ENCODE measurements around the gene IL31RA.

Gene IL31RA

GRCh38 chr5:55888205-55888604 is 37.0 kb downstream of the IL31RA start:
- no peaks in the 10 kb centered on the region for H3K27me3 ChIP-seq (ENCODE audit: insufficient read depth, low read length, poor library complexity)
- H3K9ac ChIP-seq (ENCODE audit: low read length): no peak overlapping the region
- no peak for DNase-seq
- no peak overlapping the region for H2BK120ac ChIP-seq (ENCODE audit: low read depth, low read length)
- H4K8ac ChIP-seq (ENCODE audit: low read depth, low read length): no peak overlapping the region
- H3K79me2 ChIP-seq (ENCODE audit: control insufficient read depth, insufficient read depth, low read length): no peaks in the 10 kb centered on the region
- no peaks in the 10 kb centered on the region for H3K36me3 ChIP-seq (ENCODE audit: control insufficient read depth, insufficient read depth, low read length)
- H3K56ac ChIP-seq (ENCODE audit: low read length): no peak overlapping the region
- H3K23ac ChIP-seq (ENCODE audit: low read length): no peak overlapping the region
- H4K5ac ChIP-seq (ENCODE audit: low read length): no peak overlapping the region
- H3K27ac ChIP-seq (ENCODE audit: low read depth, low read length): no peak overlapping the region
- no peak overlapping the region for H3K4ac ChIP-seq (ENCODE audit: low read depth, low read length)
- H3K4me1 ChIP-seq (ENCODE audit: control insufficient read depth, low read depth, low read length): no peaks in the 10 kb centered on the region
- no peak overlapping the region for H3K4me3 ChIP-seq (ENCODE audit: low read length)
- H2AK5ac ChIP-seq (ENCODE audit: low read length): no peak overlapping the region
- H2BK15ac ChIP-seq (replicated peaks; ENCODE audit: low read depth): no peak overlapping the region
- no CpG with 5 or more reads among the region's 5 CpGs for WGBS (ENCODE audit: extremely low coverage, insufficient coverage, low lambda C conversion rate)
- H3K18ac ChIP-seq (ENCODE audit: low read length): no peak overlapping the region
- no peaks in the 10 kb centered on the region for H3K79me1 ChIP-seq (ENCODE audit: low read length)
- H3K4me2 ChIP-seq (ENCODE audit: low read length): no peak overlapping the region
- no peak overlapping the region for H2BK5ac ChIP-seq (ENCODE audit: low read length)

- Histone ChIP-seq H4K8ac (ENCODE audit: low read depth, low read length) (no peak overlapping the region), H3K23ac (ENCODE audit: low read length) (no peak overlapping the region), H2BK120ac (ENCODE audit: low read depth, low read length) (no peak overlapping the region), H3K27ac (ENCODE audit: low read depth, low read length) (no peak overlapping the region), H2BK15ac (replicated peaks; ENCODE audit: low read depth) (no peak overlapping the region), H2AK5ac (ENCODE audit: low read length) (no peak overlapping the region), H3K4ac (ENCODE audit: low read depth, low read length) (no peak overlapping the region), H3K79me1 (ENCODE audit: low read length) (no peaks in the 10 kb centered on the region), H4K5ac (ENCODE audit: low read length) (no peak overlapping the region), H3K56ac (ENCODE audit: low read length) (no peak overlapping the region), H2BK5ac (ENCODE audit: low read length) (no peak overlapping the region), H3K4me3 (ENCODE audit: low read length) (no peak overlapping the region), H3K79me2 (ENCODE audit: control insufficient read depth, insufficient read depth, low read length) (no peaks in the 10 kb centered on the region), H3K9ac (ENCODE audit: low read length) (no peak overlapping the region), H3K36me3 (ENCODE audit: control insufficient read depth, insufficient read depth, low read length) (no peaks in the 10 kb centered on the region), H3K4me1 (ENCODE audit: control insufficient read depth, low read depth, low read length) (no peaks in the 10 kb centered on the region), H3K4me2 (ENCODE audit: low read length) (no peak overlapping the region), H3K27me3 (ENCODE audit: insufficient read depth, low read length, poor library complexity) (no peaks in the 10 kb centered on the region), H3K18ac (ENCODE audit: low read length) (no peak overlapping the region)
- WGBS (ENCODE audit: extremely low coverage, insufficient coverage, low lambda C conversion rate): no CpG with 5 or more reads among the region's 2 CpGs
- DNase-seq: no peak
These were observed 41.3 kb downstream of the IL31RA start for GRCh38 chr5:55892479-55892878.

- H2BK15ac ChIP-seq (replicated peaks; ENCODE audit: low read depth): no peak overlapping the region
- H3K27ac ChIP-seq (ENCODE audit: low read depth, low read length): no peak overlapping the region
- H3K9ac ChIP-seq (ENCODE audit: low read length): no peak overlapping the region
- no peaks in the 10 kb centered on the region for H3K79me2 ChIP-seq (ENCODE audit: control insufficient read depth, insufficient read depth, low read length)
- H4K8ac ChIP-seq (ENCODE audit: low read depth, low read length): no peak overlapping the region
- no peak overlapping the region for H3K56ac ChIP-seq (ENCODE audit: low read length)
- no CpG with 5 or more reads among the region's 3 CpGs for WGBS (ENCODE audit: extremely low coverage, insufficient coverage, low lambda C conversion rate)
- H3K23ac ChIP-seq (ENCODE audit: low read length): no peak overlapping the region
- no peak overlapping the region for H3K4me2 ChIP-seq (ENCODE audit: low read length)
- no peak overlapping the region for H2BK120ac ChIP-seq (ENCODE audit: low read depth, low read length)
- H2BK5ac ChIP-seq (ENCODE audit: low read length): no peak overlapping the region
- no peaks in the 10 kb centered on the region for H3K27me3 ChIP-seq (ENCODE audit: insufficient read depth, low read length, poor library complexity)
- no peak overlapping the region for H3K4ac ChIP-seq (ENCODE audit: low read depth, low read length)
- no peak overlapping the region for H4K5ac ChIP-seq (ENCODE audit: low read length)
- no peak for DNase-seq
- H2AK5ac ChIP-seq (ENCODE audit: low read length): no peak overlapping the region
- no peaks in the 10 kb centered on the region for H3K4me1 ChIP-seq (ENCODE audit: control insufficient read depth, low read depth, low read length)
- H3K79me1 ChIP-seq (ENCODE audit: low read length): no peaks in the 10 kb centered on the region
- H3K18ac ChIP-seq (ENCODE audit: low read length): no peak overlapping the region
- H3K4me3 ChIP-seq (ENCODE audit: low read length): no peak overlapping the region
- no peaks in the 10 kb centered on the region for H3K36me3 ChIP-seq (ENCODE audit: control insufficient read depth, insufficient read depth, low read length)
These were observed 43.0 kb downstream of the IL31RA start for GRCh38 chr5:55894135-55894534.

DNA sequence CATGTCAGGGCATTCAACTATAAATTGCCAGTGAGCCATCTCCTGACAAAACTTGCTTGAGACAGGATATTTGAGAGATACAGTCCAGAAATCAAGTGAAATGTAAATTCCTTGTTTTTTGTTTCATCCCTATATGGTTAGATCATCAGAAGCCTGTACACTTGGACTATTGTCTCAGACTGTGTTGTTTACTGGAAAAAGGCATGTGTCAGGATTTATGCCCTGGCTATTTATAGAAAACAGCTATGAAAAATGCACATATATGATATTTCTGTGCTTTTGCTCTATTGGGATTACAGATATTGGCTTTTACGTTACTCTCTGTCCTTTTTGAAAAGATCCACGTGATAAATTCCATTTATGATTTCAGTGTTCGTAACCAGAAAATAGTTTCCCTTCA is 44.2 kb downstream of the IL31RA start:
- WGBS (ENCODE audit: extremely low coverage, insufficient coverage, low lambda C conversion rate): no CpG with 5 or more reads among the region's 3 CpGs
- DNase-seq: no peak

GRCh38 chr5:55896238-55896637 is 45.1 kb downstream of the IL31RA start:
- H3K18ac ChIP-seq (ENCODE audit: low read length): no peak overlapping the region
- H3K4me2 ChIP-seq (ENCODE audit: low read length): no peak overlapping the region
- H3K27me3 ChIP-seq (ENCODE audit: insufficient read depth, low read length, poor library complexity): no peaks in the 10 kb centered on the region
- no CpG with 5 or more reads among the region's 2 CpGs for WGBS (ENCODE audit: extremely low coverage, insufficient coverage, low lambda C conversion rate)
- H3K4me3 ChIP-seq (ENCODE audit: low read length): no peak overlapping the region
- no peak overlapping the region for H2AK5ac ChIP-seq (ENCODE audit: low read length)
- no peak overlapping the region for H3K56ac ChIP-seq (ENCODE audit: low read length)
- no peaks in the 10 kb centered on the region for H3K79me2 ChIP-seq (ENCODE audit: control insufficient read depth, insufficient read depth, low read length)
- no peak overlapping the region for H4K8ac ChIP-seq (ENCODE audit: low read depth, low read length)
- H3K9ac ChIP-seq (ENCODE audit: low read length): no peak overlapping the region
- H3K4me1 ChIP-seq (ENCODE audit: control insufficient read depth, low read depth, low read length): no peaks in the 10 kb centered on the region
- H3K36me3 ChIP-seq (ENCODE audit: control insufficient read depth, insufficient read depth, low read length): no peaks in the 10 kb centered on the region
- no peaks in the 10 kb centered on the region for H3K79me1 ChIP-seq (ENCODE audit: low read length)
- DNase-seq: no peak
- no peak overlapping the region for H3K4ac ChIP-seq (ENCODE audit: low read depth, low read length)
- no peak overlapping the region for H2BK5ac ChIP-seq (ENCODE audit: low read length)
- no peak overlapping the region for H2BK15ac ChIP-seq (replicated peaks; ENCODE audit: low read depth)
- H4K5ac ChIP-seq (ENCODE audit: low read length): no peak overlapping the region
- no peak overlapping the region for H2BK120ac ChIP-seq (ENCODE audit: low read depth, low read length)
- no peak overlapping the region for H3K27ac ChIP-seq (ENCODE audit: low read depth, low read length)
- no peak overlapping the region for H3K23ac ChIP-seq (ENCODE audit: low read length)

More for the DNA sequence above, 44.2 kb downstream of the IL31RA start:
- H3K79me1 ChIP-seq (ENCODE audit: low read length): no peaks in the 10 kb centered on the region
- no peak overlapping the region for H3K27ac ChIP-seq (ENCODE audit: low read depth, low read length)
- no peak overlapping the region for H4K5ac ChIP-seq (ENCODE audit: low read length)
- no peak overlapping the region for H2BK15ac ChIP-seq (replicated peaks; ENCODE audit: low read depth)
- H3K56ac ChIP-seq (ENCODE audit: low read length): no peak overlapping the region
- H2BK5ac ChIP-seq (ENCODE audit: low read length): no peak overlapping the region
- H3K9ac ChIP-seq (ENCODE audit: low read length): no peak overlapping the region
- no peak overlapping the region for H4K8ac ChIP-seq (ENCODE audit: low read depth, low read length)
- H3K4me3 ChIP-seq (ENCODE audit: low read length): no peak overlapping the region
- H3K18ac ChIP-seq (ENCODE audit: low read length): no peak overlapping the region
- H3K23ac ChIP-seq (ENCODE audit: low read length): no peak overlapping the region
- no peaks in the 10 kb centered on the region for H3K79me2 ChIP-seq (ENCODE audit: control insufficient read depth, insufficient read depth, low read length)
- H3K4me1 ChIP-seq (ENCODE audit: control insufficient read depth, low read depth, low read length): no peaks in the 10 kb centered on the region
- H2AK5ac ChIP-seq (ENCODE audit: low read length): no peak overlapping the region
- no peaks in the 10 kb centered on the region for H3K27me3 ChIP-seq (ENCODE audit: insufficient read depth, low read length, poor library complexity)
- H2BK120ac ChIP-seq (ENCODE audit: low read depth, low read length): no peak overlapping the region
- no peak overlapping the region for H3K4me2 ChIP-seq (ENCODE audit: low read length)
- H3K4ac ChIP-seq (ENCODE audit: low read depth, low read length): no peak overlapping the region
- no peaks in the 10 kb centered on the region for H3K36me3 ChIP-seq (ENCODE audit: control insufficient read depth, insufficient read depth, low read length)

DNA sequence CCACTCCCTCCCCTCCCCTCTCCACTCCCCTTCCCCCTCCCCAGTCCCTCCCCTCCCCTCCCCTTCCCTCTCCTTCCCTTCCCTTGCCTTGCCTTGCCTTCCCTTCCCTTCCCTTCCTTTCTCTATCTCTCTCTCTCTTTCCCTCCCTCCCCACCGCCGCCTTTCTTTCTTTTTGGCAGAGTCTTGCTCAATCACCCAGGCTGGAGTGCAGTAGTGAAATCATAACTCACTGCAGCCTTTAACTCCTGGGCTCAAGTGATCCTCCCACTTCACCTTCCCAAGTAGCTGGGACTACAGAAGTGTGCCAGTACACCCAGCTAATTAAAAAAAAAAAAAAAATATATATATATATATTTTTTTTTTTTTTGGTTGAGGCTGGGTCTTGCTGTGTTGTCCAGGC is 45.5 kb downstream of the IL31RA start:
- no peaks in the 10 kb centered on the region for H3K27me3 ChIP-seq (ENCODE audit: insufficient read depth, low read length, poor library complexity)
- H3K79me2 ChIP-seq (ENCODE audit: control insufficient read depth, insufficient read depth, low read length): no peaks in the 10 kb centered on the region
- DNase-seq: no peak
- no peak overlapping the region for H3K23ac ChIP-seq (ENCODE audit: low read length)
- no peak overlapping the region for H3K9ac ChIP-seq (ENCODE audit: low read length)
- H2BK120ac ChIP-seq (ENCODE audit: low read depth, low read length): no peak overlapping the region
- no CpG with 5 or more reads among the region's 2 CpGs for WGBS (ENCODE audit: extremely low coverage, insufficient coverage, low lambda C conversion rate)
- H2BK15ac ChIP-seq (replicated peaks; ENCODE audit: low read depth): no peak overlapping the region
- H3K27ac ChIP-seq (ENCODE audit: low read depth, low read length): no peak overlapping the region
- no peak overlapping the region for H2AK5ac ChIP-seq (ENCODE audit: low read length)
- H3K4me3 ChIP-seq (ENCODE audit: low read length): no peak overlapping the region
- H3K79me1 ChIP-seq (ENCODE audit: low read length): no peaks in the 10 kb centered on the region
- no peaks in the 10 kb centered on the region for H3K4me1 ChIP-seq (ENCODE audit: control insufficient read depth, low read depth, low read length)
- H2BK5ac ChIP-seq (ENCODE audit: low read length): no peak overlapping the region
- H3K4me2 ChIP-seq (ENCODE audit: low read length): no peak overlapping the region
- H4K5ac ChIP-seq (ENCODE audit: low read length): no peak overlapping the region
- H3K36me3 ChIP-seq (ENCODE audit: control insufficient read depth, insufficient read depth, low read length): no peaks in the 10 kb centered on the region
- no peak overlapping the region for H3K4ac ChIP-seq (ENCODE audit: low read depth, low read length)
- H3K18ac ChIP-seq (ENCODE audit: low read length): no peak overlapping the region
- H4K8ac ChIP-seq (ENCODE audit: low read depth, low read length): no peak overlapping the region
- H3K56ac ChIP-seq (ENCODE audit: low read length): no peak overlapping the region

Measured in mesendoderm (in vitro differentiated cells).